NOMO-1 treated with DMSO at 0.1 percent for 48 hours (cell line): Measurements from ENCODE around the gene LY6G6D.

Experiments used
- DNase-seq: peaks from one replicate; lab custom pipeline; 2025; ENCODE audit not compliant: unreplicated experiment; lab: John Stamatoyannopoulos, UW

LY6G6D gene

DNA sequence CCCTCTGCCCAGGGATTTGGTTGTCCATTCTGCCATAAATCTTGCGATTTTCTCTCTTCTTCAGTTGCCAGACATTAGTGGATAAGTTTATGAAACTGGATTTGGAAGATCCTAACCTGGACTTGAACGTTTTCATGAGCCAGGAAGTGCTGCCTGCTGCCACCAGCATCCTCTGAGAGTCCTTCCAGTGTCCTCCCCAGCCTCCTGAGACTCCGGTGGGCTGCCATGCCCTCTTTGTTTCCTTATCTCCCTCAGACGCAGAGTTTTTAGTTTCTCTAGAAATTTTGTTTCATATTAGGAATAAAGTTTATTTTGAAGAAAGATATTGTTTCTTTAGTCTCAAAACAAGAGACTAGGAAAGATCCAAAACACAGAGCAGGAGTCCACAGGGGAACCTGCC, 47.2 kb downstream of the LY6G6D start, which contains the start of gene SAPCD1:
Gene SAPCD1, plus strand, starts transcription at position 301 of the 400 bp plus-strand sequence. CDS start 399 bp downstream, outside the sequence.
- DNase-seq = no peak

DNA sequence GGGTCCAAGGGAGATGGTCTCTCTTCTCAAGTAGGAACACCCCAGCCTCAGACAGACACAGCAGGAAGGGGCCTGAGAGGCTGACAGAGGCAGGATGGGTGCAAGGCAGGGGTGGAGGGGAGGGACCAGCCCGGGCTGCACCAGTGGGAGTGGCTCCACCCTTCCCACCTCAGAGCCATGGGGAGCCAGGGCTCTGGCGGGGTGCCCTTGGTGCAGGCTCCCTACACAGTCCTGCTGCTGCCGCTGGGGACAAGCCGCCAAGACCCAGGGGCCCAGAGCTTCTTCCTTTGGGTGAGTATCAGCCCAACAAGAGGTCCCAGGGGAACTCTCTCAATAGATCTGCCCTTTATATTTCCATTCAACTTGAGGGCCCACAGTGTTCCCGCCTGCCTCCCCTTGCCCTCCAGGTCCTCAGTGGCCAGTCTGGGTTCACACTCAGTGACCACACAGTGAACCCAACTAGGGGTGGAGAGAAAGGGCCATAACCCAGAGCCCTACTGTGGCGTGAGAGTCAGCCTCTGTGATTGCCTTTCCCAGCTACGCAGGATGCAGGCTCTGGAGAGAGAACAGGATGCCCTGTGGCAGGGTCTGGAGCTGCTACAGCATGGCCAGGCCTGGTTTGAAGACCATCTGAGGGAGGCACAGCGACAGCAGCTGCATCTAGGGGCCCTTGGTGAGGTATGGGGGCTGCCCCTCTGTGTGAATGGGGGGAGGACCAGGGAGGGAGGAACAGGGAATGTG, 47.9 kb downstream of the LY6G6D start:
- DNase-seq = no peak

DNA sequence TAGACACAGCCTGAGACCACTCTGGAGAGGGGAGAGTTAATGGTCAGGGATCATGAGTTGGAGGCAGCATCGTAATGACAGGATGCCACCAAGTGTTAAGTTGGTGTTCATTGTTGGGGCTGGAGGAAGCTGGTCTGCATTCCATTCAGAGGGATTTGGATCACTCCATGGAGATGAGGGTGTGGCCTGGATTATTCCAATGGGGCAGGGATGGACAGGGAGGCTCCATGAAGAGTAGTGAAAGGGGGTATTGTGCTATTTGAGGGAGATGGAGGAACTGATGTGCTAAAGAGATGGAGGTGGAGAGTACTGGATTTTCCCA, 48.4 kb downstream of the LY6G6D start:
- no peak for DNase-seq

DNA sequence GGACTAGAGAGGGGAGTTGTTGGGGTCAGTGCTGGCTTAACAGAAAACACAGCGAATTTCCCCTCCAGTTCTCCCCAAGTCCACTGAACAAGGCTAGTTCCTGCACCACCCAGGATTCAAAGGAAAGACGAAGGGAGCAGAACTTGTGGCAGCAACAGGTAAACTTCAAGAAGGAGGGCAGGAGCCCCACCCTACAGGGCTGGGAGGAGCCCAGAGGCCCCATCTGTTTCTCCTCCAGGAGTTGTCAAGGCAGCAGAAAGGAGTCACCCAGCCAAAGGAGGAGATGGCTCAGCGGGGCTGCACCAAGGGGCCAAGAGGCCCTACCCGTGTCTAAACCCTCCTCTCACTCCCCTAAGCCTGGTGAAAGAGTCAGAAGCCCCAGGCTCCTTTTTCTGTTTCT, 49.0 kb downstream of the LY6G6D start:
- no peak for DNase-seq

DNA sequence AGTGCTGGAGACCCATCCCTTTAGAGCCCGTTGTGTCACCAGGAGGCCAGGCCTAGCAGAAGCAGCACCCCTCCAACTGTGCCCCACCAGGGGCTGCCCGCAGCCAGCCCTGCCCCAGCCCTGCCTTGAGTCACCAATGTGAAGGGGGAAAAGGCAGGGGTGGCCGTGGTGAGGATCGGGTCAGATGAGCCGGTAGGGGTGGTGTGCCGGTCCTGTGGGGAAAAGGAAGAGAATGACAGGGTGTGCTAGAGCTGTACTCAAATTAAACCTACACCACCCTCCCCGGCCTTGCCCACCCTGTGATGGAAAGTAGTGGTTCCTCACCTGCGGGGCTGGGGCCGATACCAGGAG, 50.4 kb downstream of the LY6G6D start:
- no peak for DNase-seq

DNA sequence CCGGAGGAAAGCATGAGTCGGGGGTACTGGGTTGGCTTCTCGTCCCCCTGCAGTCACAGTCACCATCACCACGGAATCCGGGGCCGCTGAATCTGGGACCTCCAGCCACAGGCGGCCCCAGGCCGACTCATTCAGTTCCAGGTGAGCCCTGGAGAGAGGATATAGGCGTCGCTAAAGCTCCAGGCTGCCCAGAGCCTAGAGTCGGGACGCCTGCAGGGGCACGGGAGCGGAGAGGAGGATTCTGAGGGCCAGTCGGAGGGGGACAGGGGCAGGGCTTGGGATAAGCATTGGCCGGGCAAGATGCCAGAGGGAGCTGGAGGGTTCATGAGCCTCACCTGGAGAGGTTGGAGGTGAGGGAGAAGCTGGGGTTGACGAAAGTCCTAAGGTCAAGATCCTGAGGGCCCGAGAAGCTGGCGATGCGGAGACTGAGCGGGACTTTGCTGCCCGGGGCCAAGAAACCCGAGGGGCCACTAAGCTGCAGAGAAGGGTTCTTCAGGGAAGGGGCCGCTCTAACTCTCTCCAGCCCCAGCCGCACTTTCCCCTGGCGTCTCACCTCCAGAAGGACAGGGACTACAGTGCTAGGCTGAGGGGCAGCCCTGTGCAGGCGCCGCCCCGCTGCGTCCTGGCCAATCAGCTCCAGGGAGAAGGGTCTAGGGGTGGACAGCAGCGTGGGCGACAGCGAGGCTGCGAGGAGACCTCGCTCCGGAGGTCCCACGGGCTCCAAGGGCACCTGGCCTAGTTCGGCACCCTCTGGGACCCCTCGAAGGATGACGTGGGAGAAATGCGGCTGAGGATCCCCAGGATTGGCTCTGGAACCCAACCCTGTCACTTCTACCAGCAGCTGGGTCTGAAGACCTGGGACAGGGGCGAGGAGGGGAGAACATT, 51.0 kb downstream of the LY6G6D start:
- no peak for DNase-seq

DNA sequence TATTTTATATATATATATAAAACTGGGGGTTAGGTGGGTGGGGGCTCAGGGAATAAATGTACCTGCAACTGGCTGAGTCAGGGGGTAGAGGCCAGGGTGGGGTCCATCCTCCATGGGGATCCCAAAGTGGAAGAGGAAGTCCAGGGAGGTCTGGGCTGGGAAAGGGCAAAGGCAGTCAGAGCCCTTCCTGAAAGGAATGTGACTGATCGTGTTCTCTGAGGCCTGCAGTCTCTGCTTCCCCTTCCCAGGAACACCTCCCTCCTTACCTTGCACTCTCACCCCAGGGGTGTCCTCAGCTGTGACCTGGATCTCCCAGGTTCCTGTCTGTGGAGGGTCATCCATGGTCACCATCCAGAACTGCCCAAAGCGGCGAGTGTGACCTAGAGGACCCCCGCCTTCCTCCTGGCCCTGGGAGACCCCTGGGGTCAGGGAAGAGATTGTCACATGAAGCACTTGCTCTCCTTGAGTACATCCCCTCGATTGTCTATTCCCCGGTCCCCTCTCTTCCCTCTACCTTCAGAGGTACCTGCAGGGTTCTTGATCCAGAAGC, 52.0 kb downstream of the LY6G6D start:
- no peak for DNase-seq
